Adrenal gland (tissue), 5 donors: ENCODE data around the gene PIEZO2.

Source experiments
- POLR2A ChIP-seq, 2 donors: fragments of 450-650 bp; IDR thresholded peaks; one replicate each; pipeline ENCODE4 v1.6.1; 2017; ENCODE audit warnings: antibody characterized with exemption in 2 of 2, mild to moderate bottlenecking in 2 of 2, moderate library complexity in 1 of 2
- TF ChIP-seq, protein P1 (sequence below), 6 experiments: fragments of 450-650 bp in 4 of 6; fragments of 200-600 bp in 2 of 6; sonication (generic) in 1 of 6; IDR thresholded peaks; 1 replicate in 5 of 6; 2 replicates in 1 of 6; pipeline versions ENCODE4 v1.5.1 to v1.8.0; 2016 to 2021; ENCODE audit warnings: antibody characterized with exemption in 6 of 6, mild to moderate bottlenecking in 2 of 6, moderate library complexity in 1 of 6
- donor health status: DM: no; HTN: no; CAD: no.

DNA sequence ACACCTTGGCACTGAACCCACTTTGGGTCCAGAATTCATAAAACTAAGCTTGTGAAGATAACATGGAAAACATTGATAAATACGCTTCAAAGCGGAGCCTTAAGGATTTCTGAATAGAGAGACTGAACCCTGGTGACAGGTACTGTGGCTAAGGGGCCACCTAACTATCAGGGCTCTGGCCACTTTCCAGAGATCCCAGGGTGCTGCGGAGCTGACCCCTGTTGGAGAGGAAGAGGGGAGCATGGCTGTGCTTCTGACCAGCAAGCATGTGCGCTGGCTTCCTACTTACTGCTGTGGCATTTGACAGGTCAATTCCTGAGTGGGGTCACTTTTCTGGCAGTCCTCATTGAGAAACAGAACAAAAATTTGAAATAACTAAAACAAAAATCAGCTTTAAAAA lies 395.2 kb downstream of the PIEZO2 start:
- TF ChIP-seq, protein P1, sequence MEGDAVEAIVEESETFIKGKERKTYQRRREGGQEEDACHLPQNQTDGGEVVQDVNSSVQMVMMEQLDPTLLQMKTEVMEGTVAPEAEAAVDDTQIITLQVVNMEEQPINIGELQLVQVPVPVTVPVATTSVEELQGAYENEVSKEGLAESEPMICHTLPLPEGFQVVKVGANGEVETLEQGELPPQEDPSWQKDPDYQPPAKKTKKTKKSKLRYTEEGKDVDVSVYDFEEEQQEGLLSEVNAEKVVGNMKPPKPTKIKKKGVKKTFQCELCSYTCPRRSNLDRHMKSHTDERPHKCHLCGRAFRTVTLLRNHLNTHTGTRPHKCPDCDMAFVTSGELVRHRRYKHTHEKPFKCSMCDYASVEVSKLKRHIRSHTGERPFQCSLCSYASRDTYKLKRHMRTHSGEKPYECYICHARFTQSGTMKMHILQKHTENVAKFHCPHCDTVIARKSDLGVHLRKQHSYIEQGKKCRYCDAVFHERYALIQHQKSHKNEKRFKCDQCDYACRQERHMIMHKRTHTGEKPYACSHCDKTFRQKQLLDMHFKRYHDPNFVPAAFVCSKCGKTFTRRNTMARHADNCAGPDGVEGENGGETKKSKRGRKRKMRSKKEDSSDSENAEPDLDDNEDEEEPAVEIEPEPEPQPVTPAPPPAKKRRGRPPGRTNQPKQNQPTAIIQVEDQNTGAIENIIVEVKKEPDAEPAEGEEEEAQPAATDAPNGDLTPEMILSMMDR (IDR thresholded peaks at IDR 0.05), result no peak
- TF ChIP-seq POLR2A (IDR thresholded peaks at IDR 0.05), result no peak
